Measurements from ENCODE around the gene FAM187B.

The FAM187B gene

GRCh38 chr19:35228177-35228930, at the start of gene FAM187B:
TSS of gene FAM187B (minus strand) at chr19:35228739. CDS start at chr19:35228680, 59 bp downstream.
- in situ Hi-C loops (cut with HindIII; ENCODE audit: low sequenced_read_pairs), result no loop called here

- in situ Hi-C loops (cut with HindIII; ENCODE audit: low sequenced_read_pairs), result loop anchor here (25.0 kb wide), 1 partner anchor 161 kb away; the partner anchor contains the start of gene FFAR2
Measured at GRCh38 chr19:35276706-35277281, 48.3 kb upstream of the FAM187B start.

- in situ Hi-C loops (cut with HindIII; ENCODE audit: low sequenced_read_pairs), result no loop called here
Measured at GRCh38 chr19:35274323-35274722, 45.8 kb upstream of the FAM187B start.

- in situ Hi-C loops (cut with HindIII; ENCODE audit: low sequenced_read_pairs), result no loop called here
Measured at GRCh38 chr19:35273686-35274259, 45.2 kb upstream of the FAM187B start.

GRCh38 chr19:35272954-35273649, 44.6 kb upstream of the FAM187B start:
- in situ Hi-C loops (cut with HindIII; ENCODE audit: low sequenced_read_pairs), result no loop called here

- in situ Hi-C loops (cut with HindIII; ENCODE audit: low sequenced_read_pairs), result no loop called here
Measured at GRCh38 chr19:35272122-35272719, 43.7 kb upstream of the FAM187B start.

- in situ Hi-C loops (cut with HindIII; ENCODE audit: low sequenced_read_pairs), result no loop called here
Measured at GRCh38 chr19:35271546-35271945, 43.0 kb upstream of the FAM187B start.

- in situ Hi-C loops (cut with HindIII; ENCODE audit: low sequenced_read_pairs), result no loop called here
Measured at GRCh38 chr19:35270381-35270811, 41.9 kb upstream of the FAM187B start.

GRCh38 chr19:35269438-35270117, 41.0 kb upstream of the FAM187B start:
- in situ Hi-C loops (cut with HindIII; ENCODE audit: low sequenced_read_pairs), result no loop called here

- in situ Hi-C loops (cut with HindIII; ENCODE audit: low sequenced_read_pairs), result no loop called here
Measured at GRCh38 chr19:35268536-35269437, 40.2 kb upstream of the FAM187B start, which contains the start of gene USF2. TSS of gene USF2 (plus strand) at chr19:35268962. CDS start at chr19:35269102, 140 bp downstream.

- in situ Hi-C loops (cut with HindIII; ENCODE audit: low sequenced_read_pairs), result no loop called here
Measured at GRCh38 chr19:35267818-35268535, 39.4 kb upstream of the FAM187B start.

GRCh38 chr19:35267353-35267817, 38.8 kb upstream of the FAM187B start:
- in situ Hi-C loops (cut with HindIII; ENCODE audit: low sequenced_read_pairs), result no loop called here

GRCh38 chr19:35266520-35267352, 38.2 kb upstream of the FAM187B start:
- in situ Hi-C loops (cut with HindIII; ENCODE audit: low sequenced_read_pairs), result no loop called here

GRCh38 chr19:35265900-35266519, 37.5 kb upstream of the FAM187B start:
- in situ Hi-C loops (cut with HindIII; ENCODE audit: low sequenced_read_pairs), result no loop called here

- in situ Hi-C loops (cut with HindIII; ENCODE audit: low sequenced_read_pairs), result no loop called here
Measured at GRCh38 chr19:35265126-35265899, 36.8 kb upstream of the FAM187B start.
